Smooth muscle cell of trachea (primary cell): ENCODE data around the gene POU2AF1. TPM values are rescaled to one million over a fixed set of nuclear protein-coding genes. Genes with fewer than 3 reads are reported as not detected.

ENCODE experiments used
- total RNA-seq: library from RNA; depleted of rRNA; stranded (reverse); fragments of >200 nt; gene quantifications from 2 replicates; pipeline ENCODE4 v1.2.1, GENCODE V29; 2014

The POU2AF1 gene, protein sequence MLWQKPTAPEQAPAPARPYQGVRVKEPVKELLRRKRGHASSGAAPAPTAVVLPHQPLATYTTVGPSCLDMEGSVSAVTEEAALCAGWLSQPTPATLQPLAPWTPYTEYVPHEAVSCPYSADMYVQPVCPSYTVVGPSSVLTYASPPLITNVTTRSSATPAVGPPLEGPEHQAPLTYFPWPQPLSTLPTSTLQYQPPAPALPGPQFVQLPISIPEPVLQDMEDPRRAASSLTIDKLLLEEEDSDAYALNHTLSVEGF
- not detected in 2 replicates for total RNA-seq

DNA sequence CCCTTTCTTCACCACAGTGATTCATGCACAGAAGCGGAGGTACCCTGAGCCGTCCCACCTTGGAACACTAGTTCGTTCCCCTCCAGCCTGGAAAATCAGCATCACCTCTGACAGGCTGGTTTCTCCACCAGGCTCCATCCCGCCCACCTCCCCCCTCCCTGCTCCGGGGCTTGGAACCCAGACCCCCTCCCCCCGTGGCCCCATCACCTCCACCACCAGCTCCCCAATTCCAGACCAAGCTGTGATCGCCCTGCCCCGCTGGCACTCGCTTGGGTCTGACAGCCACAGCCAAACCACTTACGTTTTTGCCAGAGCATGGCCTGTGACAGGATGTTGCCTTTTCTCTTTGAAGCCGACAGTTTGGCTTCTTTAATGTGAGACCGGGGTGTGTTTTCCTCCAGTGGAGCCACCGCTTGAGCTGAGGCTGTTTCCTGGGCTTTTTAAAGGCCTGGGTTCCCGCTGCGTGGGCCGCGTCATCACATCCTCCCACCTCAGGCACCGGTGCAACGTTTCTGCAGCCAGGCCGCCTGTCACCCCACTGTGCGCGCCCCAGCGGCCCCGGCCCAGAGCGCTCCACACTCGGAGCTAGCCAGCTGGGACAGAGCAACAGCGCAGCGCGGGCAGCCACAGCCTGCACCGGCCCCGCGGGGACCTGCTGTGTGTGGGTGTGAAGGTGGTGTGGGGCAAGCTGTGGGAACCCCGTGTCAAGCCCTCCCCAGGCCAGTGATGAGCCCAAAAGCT, at the start of gene POU2AF1:
Gene POU2AF1, minus strand, starts transcription at position 415 of the 741 bp plus-strand sequence. Its CDS starts 98 bp downstream, at position 317.

Other genes starting within 250 kb of the POU2AF1 start
- not detected in 2 replicates for gene POU2AF2, start 133.6 kb downstream of the POU2AF1 start, total RNA-seq
- gene POU2AF3, start 80.7 kb downstream of the POU2AF1 start, total RNA-seq, result not detected in 2 replicates
- not detected in 2 replicates for gene BTG4, start 133.1 kb upstream of the POU2AF1 start, total RNA-seq
- not detected in 2 replicates for gene HOATZ, start 135.5 kb upstream of the POU2AF1 start, total RNA-seq
- 48.9 and 93.9 TPM in 2 replicates for gene LAYN, start 161.4 kb upstream of the POU2AF1 start, total RNA-seq
- gene SIK2, start 223.2 kb upstream of the POU2AF1 start, total RNA-seq, result 16.0 and 23.8 TPM in 2 replicates